DND-41 (cell line): ENCODE measurements around the gene SIN3A.

Experiments
- CTCF ChIP-seq: IDR thresholded peaks from 2 replicates; pipeline ENCODE4 v1.5.1; 2012; ENCODE audit warnings: borderline replicate concordance, low read length, moderate library complexity, mild to moderate bottlenecking; ENCODE audit not compliant: poor library complexity, severe bottlenecking; ENCODE audit errors: extremely low read depth
- EZH2 ChIP-seq: IDR thresholded peaks from 3 replicates; pipeline ENCODE4 v1.6.1; 2012; ENCODE audit warnings: borderline replicate concordance, low read depth, mild to moderate bottlenecking, moderate library complexity, low read length, inconsistent platforms; ENCODE audit not compliant: severe bottlenecking

- TF ChIP-seq CTCF (no peak), EZH2 (no peak)
Observed at GRCh38 chr15:75361989-75362641, 89.4 kb downstream of the SIN3A start.
